Large intestine (tissue), 3 donors: ENCODE measurements around the gene RTN3. TPM values are rescaled to one million over a fixed set of nuclear protein-coding genes. Genes with fewer than 3 reads are reported as not detected.

Experiments used
- DNase-seq, 2 donors: peaks; one replicate each; pipeline versions ENCODE4 v3.0.0 to v3.0.0-alpha.2; 2013
- H3K27ac ChIP-seq: one replicate; pipeline ENCODE4 v1.5.1; 2013; ENCODE audit warnings: low read length
- H3K27me3 ChIP-seq: 2 replicates; pipeline ENCODE4 v1.6.1; 2013; ENCODE audit warnings: low read length; ENCODE audit not compliant: control insufficient read depth, insufficient read depth
- H3K36me3 ChIP-seq: 2 replicates; pipeline ENCODE4 v1.6.1; 2013; ENCODE audit warnings: low read length; ENCODE audit not compliant: control insufficient read depth, insufficient read depth
- H3K4me1 ChIP-seq: one replicate; pipeline ENCODE4 v1.6.1; 2013; ENCODE audit warnings: low read length; ENCODE audit not compliant: control insufficient read depth, insufficient read depth
- H3K4me3 ChIP-seq: one replicate; pipeline ENCODE4 v1.5.1; 2013; ENCODE audit warnings: low read length
- H3K9me3 ChIP-seq: one replicate; pipeline ENCODE4 v1.6.1; 2013; ENCODE audit warnings: mild to moderate bottlenecking, low read depth, low read length, moderate library complexity; ENCODE audit not compliant: control insufficient read depth
- WGBS: methylation state at CpG from one replicate; pipeline ENCODE4 v1.1.5; 2013; ENCODE audit warnings: low lambda C conversion rate; ENCODE audit not compliant: insufficient coverage; 5-methylcytosine and 5-hydroxymethylcytosine counted together
- polyA plus RNA-seq: library from polyadenylated mRNA; unstranded; fragments of 120-200 nt; gene quantifications from one replicate; pipeline ENCODE4 v1.2.1, GENCODE V29; 2013

Gene RTN3
- polyA plus RNA-seq, 1 donor, result 103 TPM

- no peak for DNase-seq
- H3K4me1 ChIP-seq, result peaks cover 6% of the 10 kb centered on the region
- no peaks in the 10 kb centered on the region for H3K9me3 ChIP-seq
- no peaks in the 10 kb centered on the region for H3K36me3 ChIP-seq
- no peaks in the 10 kb centered on the region for H3K27me3 ChIP-seq
- H3K4me3 ChIP-seq, result no peak overlapping the region
- H3K27ac ChIP-seq, result no peak overlapping the region
- WGBS, result no CpG with 5 or more reads among the region's 1 CpG
Observed at GRCh38 chr11:63708764-63709163, 27.5 kb downstream of the RTN3 start.

GRCh38 chr11:63709336-63709884, 28.1 kb downstream of the RTN3 start:
- H3K4me3 ChIP-seq, result no peak overlapping the region
- H3K36me3 ChIP-seq, result no peaks in the 10 kb centered on the region
- 92% methylated on average over 2 of the region's 3 CpGs for WGBS
- H3K27ac ChIP-seq, result no peak overlapping the region
- peaks cover 6% of the 10 kb centered on the region for H3K4me1 ChIP-seq
- H3K9me3 ChIP-seq, result no peaks in the 10 kb centered on the region
- no peaks in the 10 kb centered on the region for H3K27me3 ChIP-seq
- DNase-seq, result no peak

GRCh38 chr11:63710476-63711217, 29.3 kb downstream of the RTN3 start:
- no peaks in the 10 kb centered on the region for H3K27me3 ChIP-seq
- H3K4me1 ChIP-seq, result peaks cover 6% of the 10 kb centered on the region
- H3K9me3 ChIP-seq, result no peaks in the 10 kb centered on the region
- H3K36me3 ChIP-seq, result peaks cover 2% of the 10 kb centered on the region
- no CpG with 5 or more reads among the region's 11 CpGs for WGBS
- no peak overlapping the region for H3K4me3 ChIP-seq
- peak; percentile 80 to 90 for DNase-seq
- H3K27ac ChIP-seq, result peak overlapping the region; percentile 39

GRCh38 chr11:63711838-63712237, 30.5 kb downstream of the RTN3 start:
- DNase-seq, result no peak
- WGBS, result 80% methylated on average over 2 of the region's 6 CpGs
- no peaks in the 10 kb centered on the region for H3K9me3 ChIP-seq

GRCh38 chr11:63713766-63714165, 32.5 kb downstream of the RTN3 start:
- H3K4me1 ChIP-seq, result peaks cover 6% of the 10 kb centered on the region
- DNase-seq, result no peak

More at GRCh38 chr11:63711838-63712237, 30.5 kb downstream of the RTN3 start:
- no peaks in the 10 kb centered on the region for H3K27me3 ChIP-seq
- peaks cover 6% of the 10 kb centered on the region for H3K4me1 ChIP-seq
- H3K27ac ChIP-seq, result no peak overlapping the region
- no peak overlapping the region for H3K4me3 ChIP-seq
- peaks cover 2% of the 10 kb centered on the region for H3K36me3 ChIP-seq

DNA sequence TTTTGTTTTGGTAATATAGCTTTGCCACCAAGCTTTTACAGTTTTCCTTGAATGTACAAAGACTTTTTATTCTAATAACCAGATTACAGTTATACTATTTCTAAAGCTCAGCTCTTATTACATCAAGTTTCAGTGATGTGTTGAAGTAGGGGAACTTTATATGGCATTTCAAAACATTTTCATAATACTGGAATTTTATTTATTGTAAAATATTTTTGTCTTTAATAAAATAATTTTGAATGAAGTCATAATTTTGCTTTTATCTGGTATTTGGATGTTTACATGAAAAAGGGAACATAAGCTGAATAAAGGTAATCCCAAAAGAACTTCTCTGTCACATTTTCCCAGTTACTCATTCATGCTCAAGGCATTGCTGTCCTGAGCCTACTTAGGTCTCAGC, 34.7 kb downstream of the RTN3 start:
- no peak overlapping the region for H3K27ac ChIP-seq
- no peaks in the 10 kb centered on the region for H3K9me3 ChIP-seq
- DNase-seq, result no peak
- H3K4me3 ChIP-seq, result no peak overlapping the region
- peaks cover 4% of the 10 kb centered on the region for H3K36me3 ChIP-seq
- no peaks in the 10 kb centered on the region for H3K27me3 ChIP-seq
- peaks cover under 1% of the 10 kb centered on the region for H3K4me1 ChIP-seq

More at GRCh38 chr11:63713766-63714165, 32.5 kb downstream of the RTN3 start:
- H3K27ac ChIP-seq, result no peak overlapping the region
- H3K9me3 ChIP-seq, result no peaks in the 10 kb centered on the region
- no CpG with 5 or more reads among the region's 2 CpGs for WGBS
- peaks cover 3% of the 10 kb centered on the region for H3K36me3 ChIP-seq
- no peaks in the 10 kb centered on the region for H3K27me3 ChIP-seq
- no peak overlapping the region for H3K4me3 ChIP-seq

DNA sequence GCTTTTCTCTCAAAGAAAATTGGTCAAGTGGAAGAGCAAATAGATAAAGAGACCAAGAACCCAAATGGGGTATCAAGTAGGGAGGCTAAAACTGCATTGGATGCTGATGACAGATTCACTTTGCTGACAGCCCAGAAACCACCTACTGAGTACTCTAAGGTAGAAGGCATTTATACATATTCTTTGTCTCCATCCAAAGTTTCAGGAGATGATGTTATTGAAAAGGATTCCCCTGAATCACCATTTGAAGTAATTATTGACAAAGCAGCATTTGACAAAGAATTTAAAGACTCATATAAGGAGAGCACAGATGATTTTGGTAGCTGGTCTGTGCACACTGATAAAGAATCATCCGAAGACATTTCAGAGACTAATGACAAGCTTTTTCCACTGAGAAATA, 37.7 kb downstream of the RTN3 start:
- no peak for DNase-seq
- no CpG with 5 or more reads among the region's 1 CpG for WGBS
- no peak overlapping the region for H3K27ac ChIP-seq
- no peaks in the 10 kb centered on the region for H3K27me3 ChIP-seq
- H3K36me3 ChIP-seq, result peaks cover 4% of the 10 kb centered on the region
- no peaks in the 10 kb centered on the region for H3K4me1 ChIP-seq
- H3K9me3 ChIP-seq, result no peaks in the 10 kb centered on the region
- H3K4me3 ChIP-seq, result no peak overlapping the region

- H3K36me3 ChIP-seq, result peaks cover 3% of the 10 kb centered on the region
- no CpG with 5 or more reads among the region's 2 CpGs for WGBS
- no peak for DNase-seq
- no peak overlapping the region for H3K27ac ChIP-seq
- no peaks in the 10 kb centered on the region for H3K9me3 ChIP-seq
- H3K27me3 ChIP-seq, result no peaks in the 10 kb centered on the region
- H3K4me1 ChIP-seq, result no peaks in the 10 kb centered on the region
- no peak overlapping the region for H3K4me3 ChIP-seq
Observed at GRCh38 chr11:63719987-63720386, 38.7 kb downstream of the RTN3 start.

GRCh38 chr11:63720611-63721010, 39.3 kb downstream of the RTN3 start:
- no CpG with 5 or more reads among the region's 3 CpGs for WGBS
- H3K27ac ChIP-seq, result no peak overlapping the region

GRCh38 chr11:63729326-63729725, 48.0 kb downstream of the RTN3 start:
- no peak for DNase-seq
- Histone ChIP-seq H3K4me3 (no peak overlapping the region), H3K9me3 (no peaks in the 10 kb centered on the region), H3K36me3 (no peaks in the 10 kb centered on the region), H3K27ac (no peak overlapping the region), H3K27me3 (no peaks in the 10 kb centered on the region), H3K4me1 (peaks cover 2% of the 10 kb centered on the region)
- 80% methylated on average over 1 of the region's 3 CpGs for WGBS

More at GRCh38 chr11:63720611-63721010, 39.3 kb downstream of the RTN3 start:
- H3K4me1 ChIP-seq, result no peaks in the 10 kb centered on the region
- H3K36me3 ChIP-seq, result peaks cover 3% of the 10 kb centered on the region
- no peaks in the 10 kb centered on the region for H3K27me3 ChIP-seq
- no peaks in the 10 kb centered on the region for H3K9me3 ChIP-seq
- no peak overlapping the region for H3K4me3 ChIP-seq
- no peak for DNase-seq

- no peak for DNase-seq
- Histone ChIP-seq H3K4me1 (no peaks in the 10 kb centered on the region), H3K27me3 (no peaks in the 10 kb centered on the region), H3K4me3 (no peak overlapping the region), H3K27ac (no peak overlapping the region), H3K36me3 (no peaks in the 10 kb centered on the region), H3K9me3 (no peaks in the 10 kb centered on the region)
- no CpG with 5 or more reads among the region's 4 CpGs for WGBS
Observed at GRCh38 chr11:63736864-63737263, 55.6 kb downstream of the RTN3 start.
